Measurements from ENCODE around the gene CFAP70.

Gene CFAP70

DNA sequence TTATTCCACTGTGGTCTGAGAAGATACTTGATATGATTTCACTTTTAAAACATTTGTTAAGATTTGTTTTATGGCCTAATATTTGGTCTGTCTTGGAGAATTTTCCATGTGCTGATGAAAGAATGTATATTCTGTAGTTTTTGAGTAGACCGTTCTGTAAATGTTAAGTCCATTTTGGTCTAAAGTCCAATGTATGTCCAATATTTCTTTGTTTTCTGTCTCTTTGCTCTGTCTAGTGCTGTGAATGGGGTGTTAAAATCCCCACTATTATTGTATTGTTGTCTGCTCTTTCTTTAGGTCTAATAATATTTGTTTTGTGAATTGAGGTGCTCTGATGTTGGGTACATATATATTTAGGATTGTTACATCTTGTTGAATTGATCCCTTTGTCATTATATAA lies 142.9 kb downstream of the CFAP70 start:
- H3K27me3 ChIP-seq (ENCODE audit: control insufficient read depth, insufficient read depth, low read length) = no peaks in the 10 kb centered on the region
- no peaks in the 10 kb centered on the region for H3K4me1 ChIP-seq (ENCODE audit: control insufficient read depth, insufficient read depth, low read length)
- H3K4me3 ChIP-seq (ENCODE audit: low read depth, low read length) = no peak overlapping the region
- H3K27ac ChIP-seq (ENCODE audit: low read depth, low read length) = no peak overlapping the region
- H3K9ac ChIP-seq (ENCODE audit: low read depth, low read length) = no peak overlapping the region
- H3K9me3 ChIP-seq (ENCODE audit: control insufficient read depth, insufficient read depth, low read length) = no peaks in the 10 kb centered on the region
- H3K36me3 ChIP-seq (ENCODE audit: control insufficient read depth, insufficient read depth, low read length) = 0 out of 2 replicates have a peak, but pooled peaks cover 6% of the 10 kb centered on the region

GRCh38 chr10:73211106-73211811 lies 147.4 kb downstream of the CFAP70 start:
- Histone ChIP-seq H3K36me3 (ENCODE audit: control insufficient read depth, insufficient read depth, low read length) (peaks cover 13% of the 10 kb centered on the region), H3K9me3 (ENCODE audit: control insufficient read depth, insufficient read depth, low read length) (peaks cover 9% of the 10 kb centered on the region), H3K4me1 (ENCODE audit: control insufficient read depth, insufficient read depth, low read length) (no peaks in the 10 kb centered on the region), H3K4me3 (ENCODE audit: low read depth, low read length) (no peak overlapping the region), H3K27me3 (ENCODE audit: control insufficient read depth, insufficient read depth, low read length) (no peaks in the 10 kb centered on the region), H3K9ac (ENCODE audit: low read depth, low read length) (no peak overlapping the region), H3K27ac (ENCODE audit: low read depth, low read length) (no peak overlapping the region)

- no peaks in the 10 kb centered on the region for H3K4me1 ChIP-seq (ENCODE audit: control insufficient read depth, insufficient read depth, low read length)
- peaks cover 16% of the 10 kb centered on the region for H3K9me3 ChIP-seq (ENCODE audit: control insufficient read depth, insufficient read depth, low read length)
- no peaks in the 10 kb centered on the region for H3K27me3 ChIP-seq (ENCODE audit: control insufficient read depth, insufficient read depth, low read length)
- H3K27ac ChIP-seq (ENCODE audit: low read depth, low read length) = no peak overlapping the region
- peaks cover 13% of the 10 kb centered on the region for H3K36me3 ChIP-seq (ENCODE audit: control insufficient read depth, insufficient read depth, low read length)
- no peak overlapping the region for H3K9ac ChIP-seq (ENCODE audit: low read depth, low read length)
- no peak overlapping the region for H3K4me3 ChIP-seq (ENCODE audit: low read depth, low read length)
These were observed 148.1 kb downstream of the CFAP70 start for GRCh38 chr10:73210395-73211105.

- no peaks in the 10 kb centered on the region for H3K27me3 ChIP-seq (ENCODE audit: control insufficient read depth, insufficient read depth, low read length)
- H3K36me3 ChIP-seq (ENCODE audit: control insufficient read depth, insufficient read depth, low read length) = peaks cover 13% of the 10 kb centered on the region
- no peaks in the 10 kb centered on the region for H3K4me1 ChIP-seq (ENCODE audit: control insufficient read depth, insufficient read depth, low read length)
- peaks cover 21% of the 10 kb centered on the region for H3K9me3 ChIP-seq (ENCODE audit: control insufficient read depth, insufficient read depth, low read length)
- no peak overlapping the region for H3K4me3 ChIP-seq (ENCODE audit: low read depth, low read length)
- H3K9ac ChIP-seq (ENCODE audit: low read depth, low read length) = no peak overlapping the region
- H3K27ac ChIP-seq (ENCODE audit: low read depth, low read length) = no peak overlapping the region
These were observed 149.0 kb downstream of the CFAP70 start for GRCh38 chr10:73209705-73210104.

- Histone ChIP-seq H3K27ac (ENCODE audit: low read depth, low read length) (no peak overlapping the region), H3K4me3 (ENCODE audit: low read depth, low read length) (no peak overlapping the region), H3K27me3 (ENCODE audit: control insufficient read depth, insufficient read depth, low read length) (no peaks in the 10 kb centered on the region), H3K36me3 (ENCODE audit: control insufficient read depth, insufficient read depth, low read length) (peaks cover 13% of the 10 kb centered on the region), H3K9me3 (ENCODE audit: control insufficient read depth, insufficient read depth, low read length) (peaks cover 21% of the 10 kb centered on the region), H3K9ac (ENCODE audit: low read depth, low read length) (no peak overlapping the region), H3K4me1 (ENCODE audit: control insufficient read depth, insufficient read depth, low read length) (no peaks in the 10 kb centered on the region)
These were observed 150.8 kb downstream of the CFAP70 start for GRCh38 chr10:73207883-73208282.

DNA sequence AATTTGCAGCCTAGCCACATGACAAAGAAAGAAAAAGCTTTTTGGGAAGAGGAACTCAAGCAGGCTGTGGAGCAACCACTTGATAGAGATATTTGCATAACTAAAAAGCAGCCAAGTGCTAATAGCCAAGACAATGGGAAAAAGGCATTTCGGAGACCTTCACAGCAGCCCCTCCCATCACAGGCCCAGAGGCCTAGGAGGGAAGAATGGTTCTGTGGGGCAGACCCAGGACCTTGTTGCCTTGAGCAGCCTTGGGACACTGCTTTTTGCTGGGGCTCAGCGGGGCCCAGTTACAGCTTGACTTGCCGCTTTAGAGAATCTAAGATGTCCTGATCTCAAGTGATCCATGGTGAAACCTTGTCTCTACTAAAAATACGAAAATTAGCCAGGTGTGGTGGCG lies 152.3 kb downstream of the CFAP70 start:
- no peak overlapping the region for H3K27ac ChIP-seq (ENCODE audit: low read depth, low read length)

GRCh38 chr10:73205890-73206289 lies 152.8 kb downstream of the CFAP70 start:
- Histone ChIP-seq H3K4me1 (ENCODE audit: control insufficient read depth, insufficient read depth, low read length) (no peaks in the 10 kb centered on the region), H3K27ac (ENCODE audit: low read depth, low read length) (no peak overlapping the region), H3K9ac (ENCODE audit: low read depth, low read length) (no peak overlapping the region), H3K4me3 (ENCODE audit: low read depth, low read length) (no peak overlapping the region), H3K9me3 (ENCODE audit: control insufficient read depth, insufficient read depth, low read length) (peaks cover 21% of the 10 kb centered on the region), H3K36me3 (ENCODE audit: control insufficient read depth, insufficient read depth, low read length) (peaks cover 13% of the 10 kb centered on the region), H3K27me3 (ENCODE audit: control insufficient read depth, insufficient read depth, low read length) (no peaks in the 10 kb centered on the region)

More for the DNA sequence above, 152.3 kb downstream of the CFAP70 start:
- Histone ChIP-seq H3K9ac (ENCODE audit: low read depth, low read length) (no peak overlapping the region), H3K9me3 (ENCODE audit: control insufficient read depth, insufficient read depth, low read length) (peaks cover 21% of the 10 kb centered on the region), H3K4me3 (ENCODE audit: low read depth, low read length) (no peak overlapping the region), H3K4me1 (ENCODE audit: control insufficient read depth, insufficient read depth, low read length) (no peaks in the 10 kb centered on the region), H3K36me3 (ENCODE audit: control insufficient read depth, insufficient read depth, low read length) (peaks cover 13% of the 10 kb centered on the region), H3K27me3 (ENCODE audit: control insufficient read depth, insufficient read depth, low read length) (no peaks in the 10 kb centered on the region)

- H3K4me1 ChIP-seq (ENCODE audit: control insufficient read depth, insufficient read depth, low read length) = no peaks in the 10 kb centered on the region
- no peaks in the 10 kb centered on the region for H3K27me3 ChIP-seq (ENCODE audit: control insufficient read depth, insufficient read depth, low read length)
- H3K9ac ChIP-seq (ENCODE audit: low read depth, low read length) = no peak overlapping the region
- peaks cover 6% of the 10 kb centered on the region for H3K36me3 ChIP-seq (ENCODE audit: control insufficient read depth, insufficient read depth, low read length)
- no peak overlapping the region for H3K4me3 ChIP-seq (ENCODE audit: low read depth, low read length)
- H3K9me3 ChIP-seq (ENCODE audit: control insufficient read depth, insufficient read depth, low read length) = peaks cover 21% of the 10 kb centered on the region
- H3K27ac ChIP-seq (ENCODE audit: low read depth, low read length) = no peak overlapping the region
These were observed 153.6 kb downstream of the CFAP70 start for GRCh38 chr10:73205081-73205480.
